Amniotic stem cell (primary cell): ENCODE data around the gene MANBA.
"Not testable (repeated sequence)": the region's sequence is repeated elsewhere in the genome, so short reads cannot be mapped to it uniquely, and the experiment has no call there.

Source experiments
- DNase-seq: peaks from one replicate; lab custom pipeline; 2025; lab: John Stamatoyannopoulos, UW

The MANBA gene

DNA sequence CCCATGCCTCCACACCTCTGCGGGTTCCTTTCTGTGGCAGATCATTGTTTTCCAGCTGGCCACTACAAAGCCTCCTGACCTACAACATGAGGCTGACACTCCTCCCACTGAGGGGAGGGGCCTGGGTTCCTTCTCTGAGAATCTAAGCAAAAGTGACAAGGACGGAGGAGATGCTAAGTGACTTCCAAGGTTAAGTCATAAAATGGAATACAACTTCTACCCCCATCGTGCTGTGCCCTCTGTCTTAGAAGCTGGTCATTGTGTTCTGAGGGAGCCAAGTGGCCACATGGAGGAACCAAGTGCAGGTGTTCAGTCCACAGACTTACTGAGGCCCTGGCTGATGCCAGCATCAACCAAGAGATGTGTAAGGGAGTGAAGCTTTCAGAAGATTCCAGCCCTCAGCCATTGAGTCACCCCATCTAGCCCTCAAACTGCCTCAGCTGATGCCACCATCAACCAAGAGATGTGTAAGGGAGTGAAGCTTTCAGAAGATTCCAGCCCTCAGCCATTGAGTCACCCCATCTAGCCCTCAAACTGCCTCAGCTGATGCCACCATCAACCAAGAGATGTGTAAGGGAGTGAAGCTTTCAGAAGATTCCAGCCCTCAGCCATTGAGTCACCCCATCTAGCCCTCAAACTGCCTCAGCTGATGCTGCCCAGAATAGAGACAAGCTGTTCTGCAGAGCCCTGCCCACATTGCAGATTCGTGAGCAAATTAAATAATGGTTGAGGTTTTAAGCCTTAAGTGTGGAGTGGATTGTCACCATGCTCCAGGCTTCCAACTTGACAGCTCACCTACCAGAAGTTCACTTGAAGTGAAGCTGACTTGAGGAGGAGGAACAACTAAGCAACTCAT, 140.8 kb downstream of the MANBA start:
- not testable (repeated sequence) for DNase-seq

GRCh38 chr4:102619021-102619420, 141.7 kb downstream of the MANBA start:
- not testable (repeated sequence) for DNase-seq

GRCh38 chr4:102616636-102617035, 144.1 kb downstream of the MANBA start:
- no peak for DNase-seq

DNA sequence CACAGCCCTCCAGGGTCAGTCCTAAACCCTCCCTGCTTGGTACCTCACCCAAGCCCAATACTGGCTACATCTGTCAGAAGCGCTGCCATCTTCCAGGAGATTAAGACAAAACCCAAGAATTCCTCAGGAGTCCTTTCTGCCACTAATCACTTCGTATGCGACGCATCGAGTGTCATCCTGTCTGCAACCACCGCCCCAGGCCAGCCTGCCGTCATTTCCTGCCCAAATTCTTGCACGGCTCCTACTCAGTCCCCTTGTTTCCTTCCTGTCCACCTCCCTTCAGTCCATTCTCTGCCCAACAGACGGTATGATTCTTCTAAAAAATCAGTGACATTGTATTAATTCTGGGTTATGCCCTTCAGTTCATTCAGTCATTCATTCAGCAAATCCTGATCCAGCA, 146.0 kb downstream of the MANBA start:
- no peak for DNase-seq

- no peak for DNase-seq
Observed at GRCh38 chr4:102612824-102613366, 147.9 kb downstream of the MANBA start.

GRCh38 chr4:102612210-102612609, 148.6 kb downstream of the MANBA start:
- no peak for DNase-seq

- DNase-seq = no peak
Observed at GRCh38 chr4:102610476-102610875, 150.3 kb downstream of the MANBA start.

DNA sequence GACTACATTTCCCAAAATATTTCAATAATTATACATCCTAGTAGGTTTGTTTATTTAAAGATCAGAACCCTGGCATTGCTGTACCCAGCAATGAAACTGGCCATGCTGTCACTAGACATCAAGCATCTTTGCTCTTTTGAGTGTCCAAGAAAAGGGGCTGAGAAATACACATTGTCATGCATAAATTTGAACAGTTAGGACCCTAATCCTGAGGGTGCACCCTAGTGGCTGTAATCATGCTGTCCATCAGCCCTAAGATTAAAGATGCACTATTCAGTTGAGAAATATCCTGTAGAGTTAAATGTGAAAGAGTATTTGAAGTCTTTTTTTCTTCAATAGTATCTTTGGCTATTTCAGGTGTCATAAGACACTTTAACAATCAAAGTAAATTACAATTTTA, 150.8 kb downstream of the MANBA start:
- no peak for DNase-seq

DNA sequence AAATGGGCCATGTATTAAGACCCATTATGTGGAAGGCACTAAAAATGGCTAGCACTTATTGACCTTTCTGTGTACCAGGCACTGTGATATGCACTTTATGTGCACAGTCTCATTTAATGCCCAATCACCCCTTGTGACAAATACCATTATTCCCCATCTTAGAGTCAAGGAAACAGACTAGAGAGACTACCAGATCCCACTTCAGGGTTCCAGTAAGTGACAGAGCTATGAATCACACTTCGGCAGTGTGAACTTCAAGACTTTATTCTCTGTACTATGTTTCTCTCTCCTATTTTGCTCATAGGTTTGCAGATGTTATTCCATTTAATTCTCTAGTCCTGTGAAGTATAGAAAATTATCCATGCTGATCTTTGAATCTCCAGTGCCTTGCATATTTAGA, 152.6 kb downstream of the MANBA start:
- peak; percentile 5 for DNase-seq

- DNase-seq = no peak
Observed at GRCh38 chr4:102606846-102607450, 153.8 kb downstream of the MANBA start.

DNA sequence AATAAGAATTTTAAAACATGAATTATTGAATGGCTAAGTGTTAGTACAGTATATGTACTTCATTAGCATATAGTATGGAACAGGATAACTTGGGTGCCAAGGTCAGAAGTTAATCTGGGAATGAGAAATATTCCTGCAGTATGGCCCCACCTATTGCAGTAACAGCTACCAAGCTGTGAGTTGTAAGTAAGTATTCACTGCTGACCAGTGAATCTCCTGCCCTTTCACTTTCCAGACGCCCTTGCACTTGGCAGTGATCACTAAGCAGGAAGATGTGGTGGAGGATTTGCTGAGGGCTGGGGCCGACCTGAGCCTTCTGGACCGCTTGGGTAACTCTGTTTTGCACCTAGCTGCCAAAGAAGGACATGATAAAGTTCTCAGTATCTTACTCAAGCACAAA, 154.5 kb downstream of the MANBA start:
- no peak for DNase-seq

DNA sequence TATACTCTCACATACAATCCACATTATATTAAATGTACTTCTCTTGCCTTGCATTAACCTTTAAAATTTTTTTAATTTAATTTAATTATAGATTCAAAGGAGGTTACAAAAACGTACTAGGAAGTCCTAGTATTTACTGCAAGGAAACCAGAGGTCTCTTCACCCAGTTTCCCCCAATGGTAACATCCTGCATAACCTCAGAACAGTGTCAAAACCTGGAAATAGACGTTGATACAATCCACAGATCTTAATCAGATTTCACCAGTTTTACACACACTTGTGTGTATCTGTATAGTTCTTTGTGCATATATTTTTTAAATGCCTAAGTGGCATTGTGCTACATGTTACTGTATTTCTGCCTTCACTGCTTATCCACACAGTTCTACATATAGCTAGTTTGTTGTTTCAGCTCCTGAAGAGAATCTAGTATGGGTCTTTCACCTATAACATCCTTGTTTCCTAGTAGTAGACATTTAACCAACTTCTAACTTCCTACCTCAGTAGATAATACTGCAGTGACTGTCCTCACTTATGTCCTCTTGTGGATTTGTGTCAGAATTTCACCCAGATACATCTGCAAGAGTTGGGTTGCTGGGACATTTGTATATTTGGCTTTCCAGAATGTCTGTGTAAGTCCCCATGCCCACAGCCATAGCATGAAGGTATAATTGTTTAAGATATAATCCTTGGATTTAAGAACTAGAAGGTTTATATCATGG, 156.4 kb downstream of the MANBA start:
- DNase-seq = no peak

DNA sequence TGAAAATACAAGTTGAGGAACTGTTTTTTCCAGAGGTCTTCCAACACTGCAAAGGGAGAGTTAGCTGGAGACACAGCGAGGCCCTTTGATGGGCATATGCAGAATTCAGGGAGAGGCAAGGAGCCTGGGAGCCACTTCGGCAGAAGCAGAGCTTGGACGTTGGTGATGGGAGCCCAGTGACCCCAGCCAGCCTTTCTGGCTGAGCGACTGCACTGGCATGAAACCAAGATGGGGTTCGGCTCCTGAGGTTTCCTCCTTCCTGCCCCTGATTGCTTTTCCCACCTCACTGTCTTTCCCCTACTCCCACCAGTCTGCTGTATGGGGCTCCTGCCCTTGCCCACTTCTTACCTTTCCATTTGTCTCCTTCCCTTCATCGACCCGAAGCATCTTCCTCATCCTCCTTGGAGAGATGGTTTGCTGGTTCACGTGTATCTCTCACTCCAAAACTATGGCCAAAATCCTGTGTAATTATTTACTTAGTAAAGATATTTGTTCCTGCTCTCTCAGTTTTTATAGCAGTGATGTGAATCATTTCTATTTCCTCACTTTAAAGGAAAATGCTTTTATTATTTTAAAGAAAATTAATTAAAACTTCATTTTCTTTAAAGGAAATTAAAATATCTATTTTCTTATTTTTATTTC, 159.1 kb downstream of the MANBA start:
- DNase-seq = no peak

- DNase-seq = no peak
Observed at GRCh38 chr4:102600689-102601088, 160.1 kb downstream of the MANBA start.

DNA sequence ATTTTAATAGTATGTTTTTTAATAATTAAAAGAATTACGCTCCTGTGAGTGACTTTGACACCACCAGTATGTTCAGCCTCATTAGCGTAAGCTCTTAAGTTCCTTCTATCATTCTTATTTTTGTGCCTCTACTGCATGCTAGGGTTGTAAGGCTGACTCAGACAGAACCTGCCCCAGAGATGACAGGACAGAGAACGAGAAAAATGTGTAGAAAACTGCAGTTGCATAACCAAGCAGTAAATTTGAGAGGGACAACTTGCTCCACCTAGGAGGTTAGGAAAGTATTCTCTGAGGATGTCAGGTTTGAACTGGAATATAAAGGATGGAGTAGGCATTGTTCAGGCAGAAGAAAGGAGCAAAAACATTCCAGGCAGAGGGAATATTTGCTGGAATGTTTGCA, 160.9 kb downstream of the MANBA start:
- no peak for DNase-seq

- DNase-seq = no peak
Observed at GRCh38 chr4:102599455-102599854, 161.3 kb downstream of the MANBA start.

DNA sequence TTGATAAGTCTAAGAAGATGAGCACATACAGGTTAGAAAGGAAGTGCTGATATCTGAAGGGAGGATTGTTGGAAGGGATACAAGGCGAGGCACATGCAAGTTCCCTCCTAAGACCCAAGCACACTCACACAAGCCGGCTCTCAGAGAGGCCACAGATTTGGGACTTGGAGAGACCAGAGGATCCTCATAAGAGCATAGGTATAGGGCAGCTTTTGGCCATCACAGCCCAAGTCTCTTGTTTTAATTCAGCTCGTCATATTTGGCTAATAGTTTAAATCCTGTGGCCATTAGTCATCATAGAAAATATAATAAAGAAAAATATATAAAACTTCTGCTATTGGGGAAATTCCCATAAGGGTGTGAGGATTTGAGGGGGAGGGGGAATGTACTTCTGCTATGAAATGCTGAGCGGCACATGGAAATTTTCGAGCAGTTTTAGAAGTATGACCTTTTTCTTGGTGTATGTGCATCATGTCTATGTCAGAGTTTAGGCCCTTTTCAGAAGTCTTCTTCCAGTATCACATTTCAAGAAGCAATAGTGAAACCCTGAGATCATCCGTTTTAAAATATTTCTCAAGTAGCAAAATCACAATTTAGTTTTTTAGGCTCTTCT, 161.9 kb downstream of the MANBA start:
- DNase-seq = no peak

GRCh38 chr4:102598086-102598761, 162.5 kb downstream of the MANBA start:
- no peak for DNase-seq

- no peak for DNase-seq
Observed at GRCh38 chr4:102596532-102596931, 164.2 kb downstream of the MANBA start.

DNA sequence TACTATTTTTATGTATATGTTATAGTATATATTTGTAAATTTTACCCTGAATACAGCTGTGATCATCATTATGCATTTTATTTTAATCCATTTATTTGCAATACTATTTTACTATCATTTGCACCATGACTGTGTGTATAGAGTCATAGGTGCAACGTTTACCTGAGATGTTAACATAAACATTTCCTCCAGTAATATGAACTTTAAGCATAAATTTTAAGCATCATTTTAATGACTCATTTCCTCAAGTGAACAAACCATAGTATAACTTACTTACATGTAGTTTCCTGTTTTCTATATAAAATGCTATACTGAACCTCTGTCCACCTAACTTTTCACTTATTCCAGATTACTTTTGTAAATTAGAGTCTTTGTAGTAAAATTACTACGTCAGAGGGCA, 166.8 kb downstream of the MANBA start:
- no peak for DNase-seq

GRCh38 chr4:102593147-102593546, 167.6 kb downstream of the MANBA start:
- DNase-seq = no peak
